Esophagus muscularis mucosa (tissue), 4 donors: Measurements from ENCODE around the gene DNAH17. TPM values are rescaled to one million over a fixed set of nuclear protein-coding genes. Genes with fewer than 3 reads are reported as not detected.

Experiments used
- DNase-seq: peaks from one replicate; pipeline ENCODE4 v3.0.0-alpha.2; 2017; ENCODE audit errors: extremely low spot score
- H3K27ac ChIP-seq, 4 donors: fragments of 200-600 bp; sonication (generic); replicated peaks in 1 of 4; 1 replicate in 3 of 4; 2 replicates in 1 of 4; pipeline ENCODE4 v1.5.1; 2016 to 2019; ENCODE audit warnings: mild to moderate bottlenecking in 1 of 4
- H3K27me3 ChIP-seq, 4 donors: fragments of 200-600 bp; sonication (generic); one replicate each; pipeline versions ENCODE4 v1.5.1 to v1.6.0; 2016 to 2019
- H3K36me3 ChIP-seq, 4 donors: fragments of 200-600 bp; sonication (generic); one replicate each; pipeline ENCODE4 v1.5.1; 2016 to 2019
- H3K4me1 ChIP-seq, 4 donors: fragments of 200-600 bp; sonication (generic); one replicate each; pipeline ENCODE4 v1.5.1; 2016 to 2019
- H3K4me3 ChIP-seq, 4 donors: fragments of 200-600 bp; sonication (generic); 1 replicate in 2 of 4; 2 replicates in 2 of 4; pipeline ENCODE4 v1.5.1; 2016 to 2019; ENCODE audit warnings: mild to moderate bottlenecking in 4 of 4, moderate library complexity in 1 of 4
- H3K9me3 ChIP-seq, 4 donors: fragments of 200-600 bp; sonication (generic); 1 replicate in 3 of 4; 2 replicates in 1 of 4; pipeline ENCODE4 v1.5.1; 2016 to 2019
- CTCF ChIP-seq, 3 experiments: fragments of 200-600 bp in 2 of 3; fragments of 450-650 bp in 1 of 3; sonication (generic) in 2 of 3; IDR thresholded peaks; one replicate each; pipeline ENCODE4 v1.5.1; 2017 to 2019; ENCODE audit warnings: antibody characterized with exemption in 3 of 3, mild to moderate bottlenecking in 2 of 3, moderate library complexity in 1 of 3
- EP300 ChIP-seq: sonication (generic); formaldehyde crosslinking; IDR thresholded peaks from one replicate; pipeline ENCODE4 v1.6.1; 2017; ENCODE audit warnings: antibody characterized with exemption
- POLR2A ChIP-seq: fragments of 450-650 bp; IDR thresholded peaks from one replicate; pipeline ENCODE4 v1.6.1; 2017; ENCODE audit warnings: antibody characterized with exemption, moderate library complexity, mild to moderate bottlenecking, low read depth
- POLR2AphosphoS5 ChIP-seq, 2 donors: sonication (generic); formaldehyde crosslinking; IDR thresholded peaks; one replicate each; pipeline ENCODE4 v1.6.1; 2017; ENCODE audit warnings: antibody characterized with exemption in 2 of 2
- WGBS: methylation state at CpG from one replicate; pipeline ENCODE4 v1.1.5; 2018; 5-methylcytosine and 5-hydroxymethylcytosine counted together
- intact Hi-C: fragments of 100-400 bp; cut with DNase I; formaldehyde crosslinking; loops from one replicate; pipeline ENCODE4 v1.15.1; 2023
- total RNA-seq, 4 donors: library from RNA; depleted of rRNA; stranded (reverse); fragments of >200 nt; gene quantifications; one replicate each; pipeline versions ENCODE4 v1.1.0 to v1.2.1, GENCODE V29; 2016

DNAH17 gene
- total RNA-seq, 4 donors from 2014 or later, result not detected

- TF ChIP-seq POLR2AphosphoS5 (IDR thresholded peaks at IDR 0.05) (no peak), POLR2A (no peak), EP300 (no peak), CTCF (IDR thresholded peaks at IDR 0.05) (no peak)
- Histone ChIP-seq H3K27me3 (peaks cover 0 to 27% (median 0%) of the 10 kb centered on the region in 4 donors), H3K4me3 (no peak overlapping the region), H3K27ac (no peak overlapping the region), H3K9me3 (no peaks in the 10 kb centered on the region), H3K4me1 (peaks cover 0 to 26% (median 18%) of the 10 kb centered on the region in 4 donors), H3K36me3 (peaks cover 0 to 14% (median 12%) of the 10 kb centered on the region in 4 donors)
- intact Hi-C loops, result no loop called here
- WGBS, result 88% methylated on average over 13 of the region's 13 CpGs
- DNase-seq, result no peak
These were observed 143.3 kb downstream of the DNAH17 start for GRCh38 chr17:78433780-78434335.

GRCh38 chr17:78433013-78433727, 144.0 kb downstream of the DNAH17 start:
- H3K4me1 ChIP-seq, result peaks cover 0 to 33% (median 25%) of the 10 kb centered on the region in 4 donors
- intact Hi-C loops, result no loop called here
- no peak overlapping the region for H3K4me3 ChIP-seq
- TF ChIP-seq POLR2A (no peak), CTCF (IDR thresholded peaks at IDR 0.05) (no peak), EP300 (no peak), POLR2AphosphoS5 (IDR thresholded peaks at IDR 0.05) (no peak)
- WGBS, result 70% methylated on average over 10 of the region's 20 CpGs
- no peak for DNase-seq
- H3K36me3 ChIP-seq, result peaks cover 0 to 17% (median 14%) of the 10 kb centered on the region in 4 donors
- peaks cover 0 to 27% (median 0%) of the 10 kb centered on the region in 4 donors for H3K27me3 ChIP-seq
- no peaks in the 10 kb centered on the region for H3K9me3 ChIP-seq
- no peak overlapping the region for H3K27ac ChIP-seq

GRCh38 chr17:78432226-78433012, 144.8 kb downstream of the DNAH17 start:
- peaks cover 0 to 20% (median 0%) of the 10 kb centered on the region in 4 donors for H3K27me3 ChIP-seq
- TF ChIP-seq EP300 (no peak), CTCF (IDR thresholded peaks at IDR 0.05) (no peak), POLR2AphosphoS5 (IDR thresholded peaks at IDR 0.05) (no peak), POLR2A (no peak)

GRCh38 chr17:78431692-78431958, 145.6 kb downstream of the DNAH17 start:
- Histone ChIP-seq H3K4me3 (no peak overlapping the region), H3K27me3 (peaks cover 0 to 12% (median 0%) of the 10 kb centered on the region in 4 donors), H3K9me3 (no peaks in the 10 kb centered on the region), H3K4me1 (peaks cover 0 to 36% (median 27%) of the 10 kb centered on the region in 4 donors), H3K36me3 (peaks cover 6 to 28% (median 24%) of the 10 kb centered on the region in 4 donors), H3K27ac (no peak overlapping the region)
- TF ChIP-seq POLR2A, result no peak
- TF ChIP-seq EP300, result no peak
- TF ChIP-seq POLR2AphosphoS5 (IDR thresholded peaks at IDR 0.05), result no peak
- TF ChIP-seq CTCF (IDR thresholded peaks at IDR 0.05), result no peak
- WGBS, result 89% methylated on average over 5 of the region's 11 CpGs
- intact Hi-C loops, result no loop called here
- DNase-seq, result no peak

More at GRCh38 chr17:78432226-78433012, 144.8 kb downstream of the DNAH17 start:
- Histone ChIP-seq H3K9me3 (no peaks in the 10 kb centered on the region), H3K4me1 (peaks cover 0 to 36% (median 27%) of the 10 kb centered on the region in 4 donors), H3K27ac (no peak overlapping the region), H3K4me3 (no peak overlapping the region), H3K36me3 (peaks cover 0 to 20% (median 16%) of the 10 kb centered on the region in 4 donors)
- WGBS, result 76% methylated on average over 14 of the region's 21 CpGs
- intact Hi-C loops, result no loop called here
- DNase-seq, result no peak
